Nephron (organoid): ENCODE measurements around the gene MET.

ENCODE experiments used
- H3K27ac Mint-ChIP-seq, 3 experiments: 2 replicates each; pipeline ENCODE4 v1.8.0; 2020; ENCODE audit warnings: mixed read lengths in 3 of 3, mild to moderate bottlenecking in 2 of 3, moderate library complexity in 1 of 3
- H3K27me3 Mint-ChIP-seq: 2 replicates; pipeline ENCODE4 v1.8.0; 2021; ENCODE audit warnings: low read depth, mild to moderate bottlenecking, moderate library complexity, mixed read lengths
- H3K36me3 Mint-ChIP-seq: 2 replicates; pipeline ENCODE4 v1.8.0; 2020; ENCODE audit warnings: low read depth, mixed read lengths
- H3K4me1 Mint-ChIP-seq: 2 replicates; pipeline ENCODE4 v1.8.0; 2020; ENCODE audit warnings: mixed read lengths
- H3K4me3 Mint-ChIP-seq, 3 experiments: 2 replicates each; pipeline ENCODE4 v1.8.0; 2020; ENCODE audit warnings: mild to moderate bottlenecking in 3 of 3, mixed read lengths in 3 of 3, moderate library complexity in 2 of 3
- H3K9me3 Mint-ChIP-seq: 2 replicates; pipeline ENCODE4 v1.8.0; 2020; ENCODE audit warnings: mixed read lengths
- CTCF ChIP-seq, 3 experiments: fragments of 200-600 bp; sonication (generic); IDR thresholded peaks; one replicate each; pipeline ENCODE4 v1.5.0; 2021; ENCODE audit warnings: antibody characterized with exemption in 3 of 3; ENCODE audit not compliant: unreplicated experiment in 3 of 3

MET gene

DNA sequence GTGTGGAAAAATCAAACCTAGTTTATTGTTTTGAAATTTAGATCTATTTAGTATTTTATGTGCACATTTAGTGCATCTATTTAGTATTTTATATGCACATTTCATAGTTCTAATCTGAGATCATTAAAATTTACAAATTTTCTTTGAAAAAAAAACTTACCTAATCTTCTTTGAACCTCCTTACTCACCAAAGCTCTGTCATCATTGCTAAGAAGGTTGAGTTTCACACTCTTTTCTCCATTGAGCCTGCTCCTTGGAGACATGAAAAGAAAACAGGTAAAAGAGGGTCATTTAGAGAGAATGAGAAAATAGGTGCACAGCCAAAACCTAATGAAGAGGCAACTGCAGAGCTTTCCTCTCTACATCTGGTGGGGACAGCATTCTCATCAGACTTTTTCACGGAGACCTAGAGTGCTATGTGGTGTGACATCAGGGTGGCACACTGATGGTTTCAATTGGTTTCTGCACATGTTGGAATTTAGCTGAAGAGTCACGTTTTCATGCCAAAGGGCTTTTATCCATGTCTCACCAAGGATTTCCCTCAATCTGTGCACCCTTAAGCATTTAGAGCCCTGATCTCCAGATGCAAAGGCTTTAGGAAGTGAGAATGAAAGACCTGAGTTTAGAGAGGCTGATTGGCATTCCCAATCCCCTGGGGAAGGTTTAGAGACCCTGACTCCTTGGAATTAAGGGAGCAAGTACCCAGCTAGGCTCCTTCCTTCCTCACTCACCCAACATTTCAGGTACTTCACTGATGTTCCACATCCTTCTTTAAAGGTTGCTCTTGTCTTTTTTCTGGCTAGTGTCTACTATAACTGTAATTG is 101.1 kb downstream of the MET start:
- Mint-ChIP-seq H3K4me3 (no peak overlapping the region), H3K27me3 (no peaks in the 10 kb centered on the region), H3K9me3 (no peaks in the 10 kb centered on the region), H3K27ac (peak overlapping the region; percentile 32 to 85 (median 76)), H3K36me3 (peaks cover 14% of the 10 kb centered on the region), H3K4me1 (peaks cover 22% of the 10 kb centered on the region)
- no peak for TF ChIP-seq CTCF (IDR thresholded peaks at IDR 0.05; ENCODE audit: unreplicated experiment in 3 of 3)

GRCh38 chr7:116776046-116776445 is 104.0 kb downstream of the MET start:
- peaks cover 37% of the 10 kb centered on the region for H3K4me1 Mint-ChIP-seq

GRCh38 chr7:116776610-116777289 is 104.8 kb downstream of the MET start:
- Mint-ChIP-seq H3K4me1 (peaks cover 41% of the 10 kb centered on the region), H3K36me3 (peaks cover 14% of the 10 kb centered on the region), H3K27ac (peak overlapping the region; percentile 4 to 56 (median 21)), H3K27me3 (no peaks in the 10 kb centered on the region), H3K9me3 (no peaks in the 10 kb centered on the region), H3K4me3 (no peak overlapping the region)
- TF ChIP-seq CTCF (IDR thresholded peaks at IDR 0.05; ENCODE audit: unreplicated experiment in 3 of 3) = no peak

More at GRCh38 chr7:116776046-116776445, 104.0 kb downstream of the MET start:
- Mint-ChIP-seq H3K27ac (peak overlapping the region; percentile 4 to 56 (median 21)), H3K4me3 (no peak overlapping the region), H3K27me3 (no peaks in the 10 kb centered on the region), H3K36me3 (peaks cover 14% of the 10 kb centered on the region), H3K9me3 (no peaks in the 10 kb centered on the region)
- no peak for TF ChIP-seq CTCF (IDR thresholded peaks at IDR 0.05; ENCODE audit: unreplicated experiment in 3 of 3)

- H3K27me3 Mint-ChIP-seq = no peaks in the 10 kb centered on the region
- no peaks in the 10 kb centered on the region for H3K9me3 Mint-ChIP-seq
- TF ChIP-seq CTCF (IDR thresholded peaks at IDR 0.05; ENCODE audit: unreplicated experiment in 3 of 3) = no peak
- peaks cover 14% of the 10 kb centered on the region for H3K36me3 Mint-ChIP-seq
- H3K27ac Mint-ChIP-seq = peak overlapping the region; percentile 46 to 62 (median 59)
- H3K4me3 Mint-ChIP-seq = no peak overlapping the region
- H3K4me1 Mint-ChIP-seq = peaks cover 51% of the 10 kb centered on the region
Measured at GRCh38 chr7:116777651-116778281, 105.8 kb downstream of the MET start.

- peaks cover 55% of the 10 kb centered on the region for H3K4me1 Mint-ChIP-seq
- no peak for TF ChIP-seq CTCF (IDR thresholded peaks at IDR 0.05; ENCODE audit: unreplicated experiment in 3 of 3)
- H3K36me3 Mint-ChIP-seq = peaks cover 11% of the 10 kb centered on the region
- H3K27me3 Mint-ChIP-seq = no peaks in the 10 kb centered on the region
- no peak overlapping the region for H3K27ac Mint-ChIP-seq
- H3K9me3 Mint-ChIP-seq = no peaks in the 10 kb centered on the region
- H3K4me3 Mint-ChIP-seq = no peak overlapping the region
Measured at GRCh38 chr7:116779216-116779615, 107.2 kb downstream of the MET start.
